ENCODE results near the gene LAMC2.

The LAMC2 gene

DNA sequence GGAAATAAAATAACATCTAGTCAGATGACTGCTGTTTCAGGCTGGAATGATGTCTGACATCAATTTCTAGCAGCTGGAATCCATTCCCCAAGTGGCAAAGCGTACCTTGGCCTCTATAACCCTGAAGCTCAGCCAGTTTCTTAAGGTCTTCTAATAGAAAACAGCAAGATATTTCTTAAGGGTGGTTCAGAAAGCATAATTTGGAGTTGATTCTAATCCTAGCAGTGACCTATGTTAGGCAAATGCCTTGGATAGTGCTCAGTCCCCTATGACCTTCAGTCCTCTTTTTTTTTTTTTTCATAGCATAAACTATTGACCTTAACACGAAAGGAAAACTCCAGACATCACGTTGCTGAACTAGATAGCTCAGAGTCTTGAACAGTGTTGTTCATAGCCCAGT, 56.5 kb downstream of the LAMC2 start:
- no peak for DNase-seq (ENCODE audit: low read depth)
- no peak overlapping the region for H3K4me3 ChIP-seq (ENCODE audit: control insufficient read depth, low read depth, low read length)
- no peak for TF ChIP-seq CTCF (IDR thresholded peaks at IDR 0.05; ENCODE audit: control insufficient read depth, insufficient read depth, low read depth, low read length, missing control alignments)

DNA sequence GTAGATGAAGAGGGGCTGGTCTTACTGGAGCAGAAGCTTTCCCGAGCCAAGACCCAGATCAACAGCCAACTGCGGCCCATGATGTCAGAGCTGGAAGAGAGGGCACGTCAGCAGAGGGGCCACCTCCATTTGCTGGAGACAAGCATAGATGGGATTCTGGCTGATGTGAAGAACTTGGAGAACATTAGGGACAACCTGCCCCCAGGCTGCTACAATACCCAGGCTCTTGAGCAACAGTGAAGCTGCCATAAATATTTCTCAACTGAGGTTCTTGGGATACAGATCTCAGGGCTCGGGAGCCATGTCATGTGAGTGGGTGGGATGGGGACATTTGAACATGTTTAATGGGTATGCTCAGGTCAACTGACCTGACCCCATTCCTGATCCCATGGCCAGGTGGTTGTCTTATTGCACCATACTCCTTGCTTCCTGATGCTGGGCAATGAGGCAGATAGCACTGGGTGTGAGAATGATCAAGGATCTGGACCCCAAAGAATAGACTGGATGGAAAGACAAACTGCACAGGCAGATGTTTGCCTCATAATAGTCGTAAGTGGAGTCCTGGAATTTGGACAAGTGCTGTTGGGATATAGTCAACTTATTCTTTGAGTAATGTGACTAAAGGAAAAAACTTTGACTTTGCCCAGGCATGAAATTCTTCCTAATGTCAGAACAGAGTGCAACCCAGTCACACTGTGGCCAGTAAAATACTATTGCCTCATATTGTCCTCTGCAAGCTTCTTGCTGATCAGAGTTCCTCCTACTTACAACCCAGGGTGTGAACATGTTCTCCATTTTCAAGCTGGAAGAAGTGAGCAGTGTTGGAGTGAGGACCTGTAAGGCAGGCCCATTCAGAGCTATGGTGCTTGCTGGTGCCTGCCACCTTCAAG, 57.3 kb downstream of the LAMC2 start:
- no peak for DNase-seq (ENCODE audit: low read depth)
- no peak overlapping the region for H3K4me3 ChIP-seq (ENCODE audit: control insufficient read depth, low read depth, low read length)
- TF ChIP-seq CTCF (IDR thresholded peaks at IDR 0.05; ENCODE audit: control insufficient read depth, insufficient read depth, low read depth, low read length, missing control alignments) = no peak

GRCh38 chr1:183244466-183244865, 58.4 kb downstream of the LAMC2 start:
- peak; percentile 67 for DNase-seq (ENCODE audit: low read depth)
- no peak overlapping the region for H3K4me3 ChIP-seq (ENCODE audit: control insufficient read depth, low read depth, low read length)
- no peak for TF ChIP-seq CTCF (IDR thresholded peaks at IDR 0.05; ENCODE audit: control insufficient read depth, insufficient read depth, low read depth, low read length, missing control alignments)

- no peak overlapping the region for H3K4me3 ChIP-seq (ENCODE audit: control insufficient read depth, low read depth, low read length)
- no peak for TF ChIP-seq CTCF (IDR thresholded peaks at IDR 0.05; ENCODE audit: control insufficient read depth, insufficient read depth, low read depth, low read length, missing control alignments)
- no peak for DNase-seq (ENCODE audit: low read depth)
These were observed 59.3 kb downstream of the LAMC2 start for GRCh38 chr1:183245357-183245756.

- DNase-seq (ENCODE audit: low read depth) = no peak
- no peak overlapping the region for H3K4me3 ChIP-seq (ENCODE audit: control insufficient read depth, low read depth, low read length)
- TF ChIP-seq CTCF (IDR thresholded peaks at IDR 0.05; ENCODE audit: control insufficient read depth, insufficient read depth, low read depth, low read length, missing control alignments) = no peak
These were observed 60.4 kb downstream of the LAMC2 start for GRCh38 chr1:183246436-183246835.

- H3K4me3 ChIP-seq (ENCODE audit: control insufficient read depth, low read depth, low read length) = no peak overlapping the region
- TF ChIP-seq CTCF (IDR thresholded peaks at IDR 0.05; ENCODE audit: control insufficient read depth, insufficient read depth, low read depth, low read length, missing control alignments) = no peak
- DNase-seq (ENCODE audit: low read depth) = no peak
These were observed 61.0 kb downstream of the LAMC2 start for GRCh38 chr1:183247066-183247465.
